H1 (cell line): ENCODE measurements around the gene SEC14L6. TPM values are rescaled to one million over a fixed set of nuclear protein-coding genes. Genes with fewer than 3 reads are reported as not detected.

Experiments
- CTCF ChIA-PET: fragments of 300-600 bp; sonication (Branson Sonifier 250); formaldehyde crosslinking; loops from one replicate; lab custom pipeline; 2021; ENCODE audit not compliant: partially characterized antibody; lab: Charles Lee
- POLR2A ChIA-PET: fragments of 300-600 bp; sonication (Branson Sonifier 250); formaldehyde crosslinking; loops from one replicate; lab custom pipeline; 2021; ENCODE audit warnings: inconsistent platforms; ENCODE audit not compliant: partially characterized antibody; lab: Charles Lee
- DNase-seq, 2 experiments: peaks; one replicate each; pipeline versions ENCODE4 v3.0.0 to v3.0.0-alpha.2; 2010 to 2022; ENCODE audit warnings: low spot score in 2 of 2, low read depth in 1 of 2, mixed read lengths in 1 of 2
- FAIRE-seq: peaks from 2 replicates; lab custom pipeline; 2011; peaks lifted over from hg19 to GRCh38; lab: Jason Lieb, UNC
- H2AFZ ChIP-seq: 2 replicates; pipeline ENCODE4 v1.8.1; 2012; ENCODE audit warnings: low read length, inconsistent platforms
- H2AK5ac ChIP-seq: 2 replicates; pipeline ENCODE4 v1.6.1; 2013; ENCODE audit warnings: low read depth, low read length
- H2BK120ac ChIP-seq: replicated peaks from 2 replicates; pipeline ENCODE3; 2013; ENCODE audit warnings: low read depth, low read length, inconsistent platforms
- H2BK12ac ChIP-seq: 2 replicates; pipeline ENCODE4 v1.6.1; 2013; ENCODE audit warnings: low read depth, low read length
- H2BK15ac ChIP-seq: 2 replicates; pipeline ENCODE4 v1.6.1; 2013; ENCODE audit warnings: low read length
- H2BK20ac ChIP-seq: 2 replicates; pipeline ENCODE4 v1.6.1; 2013; ENCODE audit warnings: low read length
- H2BK5ac ChIP-seq: 2 replicates; pipeline ENCODE4 v1.6.1; 2013; ENCODE audit warnings: low read depth, low read length
- H3K14ac ChIP-seq: 2 replicates; pipeline ENCODE4 v1.6.1; 2013; ENCODE audit warnings: inconsistent platforms; ENCODE audit not compliant: insufficient read length
- H3K18ac ChIP-seq: 2 replicates; pipeline ENCODE4 v1.6.1; 2013; ENCODE audit warnings: low read length; ENCODE audit errors: extremely low read depth
- H3K23ac ChIP-seq: 2 replicates; pipeline ENCODE4 v1.6.1; 2013; ENCODE audit warnings: inconsistent platforms; ENCODE audit not compliant: insufficient read length
- H3K23me2 ChIP-seq: 2 replicates; pipeline ENCODE4 v1.6.1; 2013; ENCODE audit warnings: low read depth, low read length
- H3K27ac ChIP-seq: 2 replicates; pipeline ENCODE4 v1.6.1; 2011; ENCODE audit warnings: low read depth, low read length, inconsistent platforms
- H3K27me3 ChIP-seq, 4 experiments: replicated peaks in 1 of 4; 1 replicate in 1 of 4; 2 replicates in 3 of 4; pipeline versions ENCODE4 v1.6.1 to v1.8.1; 2011 to 2013; ENCODE audit warnings: low read length in 3 of 4, mild to moderate bottlenecking in 3 of 4, inconsistent platforms in 2 of 4, mixed read lengths in 2 of 4, moderate library complexity in 1 of 4; ENCODE audit not compliant: control insufficient read depth in 3 of 4, insufficient read depth in 3 of 4; ENCODE audit errors: extremely low read depth in 1 of 4
- H3K36me3 ChIP-seq, 4 experiments: 2 replicates each; pipeline versions ENCODE4 v1.6.1 to v1.8.1; 2011 to 2013; ENCODE audit warnings: mild to moderate bottlenecking in 4 of 4, low read length in 3 of 4, moderate library complexity in 2 of 4, control low read depth in 1 of 4, inconsistent platforms in 1 of 4; ENCODE audit not compliant: insufficient read depth in 4 of 4, control insufficient read depth in 2 of 4
- H3K4ac ChIP-seq: replicated peaks from 2 replicates; pipeline ENCODE3; 2013; ENCODE audit warnings: low read length, low read depth, mixed read lengths, inconsistent platforms; ENCODE audit not compliant: insufficient read length
- H3K4me1 ChIP-seq, 4 experiments: replicated peaks in 1 of 4; 1 replicate in 1 of 4; 2 replicates in 3 of 4; pipeline versions ENCODE4 v1.6.1 to v1.8.1; 2011 to 2013; ENCODE audit warnings: low read length in 3 of 4, inconsistent platforms in 2 of 4, mixed read lengths in 1 of 4; ENCODE audit not compliant: insufficient read depth in 4 of 4, control insufficient read depth in 3 of 4
- H3K4me2 ChIP-seq, 2 experiments: 2 replicates each; pipeline versions ENCODE4 v1.6.1 to v1.8.1; 2011 to 2013; ENCODE audit warnings: low read depth in 2 of 2, low read length in 2 of 2, control low read depth in 1 of 2, inconsistent platforms in 1 of 2, mild to moderate bottlenecking in 1 of 2; ENCODE audit not compliant: insufficient read depth in 1 of 2
- H3K4me3 ChIP-seq, 4 experiments: fragments of 200-600, 300-600 bp in 1 of 4; sonication (generic), shearing (Covaris generic), sonication (Bioruptor Twin) in 1 of 4; 2 replicates each; pipeline versions ENCODE4 v1.5.1 to v1.8.1; 2011 to 2016; ENCODE audit warnings: low read length in 4 of 4, low read depth in 3 of 4, control low read depth in 2 of 4, inconsistent platforms in 2 of 4, mild to moderate bottlenecking in 2 of 4, mixed read lengths in 1 of 4, moderate library complexity in 1 of 4; ENCODE audit not compliant: insufficient read depth in 2 of 4; ENCODE audit errors: extremely low read depth in 1 of 4
- H3K56ac ChIP-seq: replicated peaks from 2 replicates; pipeline ENCODE3; 2013; ENCODE audit warnings: low read depth, mild to moderate bottlenecking, mixed read lengths, low read length, inconsistent platforms; ENCODE audit not compliant: insufficient read length
- H3K79me1 ChIP-seq: 2 replicates; pipeline ENCODE4 v1.6.1; 2013; ENCODE audit warnings: low read depth, low read length, control low read depth
- H3K79me2 ChIP-seq, 2 experiments: 2 replicates each; pipeline versions ENCODE4 v1.6.1 to v1.8.1; 2012 to 2013; ENCODE audit warnings: low read length in 2 of 2, mild to moderate bottlenecking in 2 of 2, inconsistent platforms in 1 of 2; ENCODE audit not compliant: insufficient read depth in 2 of 2, control insufficient read depth in 1 of 2
- H3K9ac ChIP-seq, 4 experiments: replicated peaks in 1 of 4; 1 replicate in 1 of 4; 2 replicates in 3 of 4; pipeline versions ENCODE4 v1.6.1 to v1.8.1; 2011 to 2013; ENCODE audit warnings: low read depth in 3 of 4, low read length in 3 of 4, control low read depth in 2 of 4, mild to moderate bottlenecking in 2 of 4, moderate library complexity in 2 of 4, inconsistent platforms in 1 of 4; ENCODE audit errors: extremely low read depth in 1 of 4
- H3K9me3 ChIP-seq, 2 experiments: 2 replicates each; pipeline versions ENCODE4 v1.6.1 to v1.8.1; 2012 to 2013; ENCODE audit warnings: mild to moderate bottlenecking in 2 of 2, moderate library complexity in 2 of 2, control low read depth in 1 of 2, inconsistent platforms in 1 of 2, low read depth in 1 of 2, low read length in 1 of 2, mixed read lengths in 1 of 2; ENCODE audit not compliant: insufficient read depth in 2 of 2
- H4K20me1 ChIP-seq, 2 experiments: replicated peaks in 1 of 2; 2 replicates each; pipeline versions ENCODE3 to v1.8.1; 2011 to 2013; ENCODE audit warnings: inconsistent platforms in 2 of 2, low read length in 2 of 2, mild to moderate bottlenecking in 1 of 2; ENCODE audit not compliant: insufficient read depth in 2 of 2, control insufficient read depth in 1 of 2
- H4K5ac ChIP-seq: 2 replicates; pipeline ENCODE4 v1.6.1; 2013; ENCODE audit warnings: low read length, low read depth, mixed read lengths, inconsistent platforms; ENCODE audit not compliant: insufficient read length
- H4K8ac ChIP-seq: 2 replicates; pipeline ENCODE4 v1.8.0; 2013; ENCODE audit warnings: mild to moderate bottlenecking, moderate library complexity, low read length, inconsistent platforms; ENCODE audit not compliant: insufficient read depth; ENCODE audit errors: extremely low read depth
- H4K91ac ChIP-seq: replicated peaks from 2 replicates; pipeline ENCODE3; 2013; ENCODE audit warnings: low read length, mixed read lengths, inconsistent platforms; ENCODE audit not compliant: insufficient read length
- EGR1 ChIP-seq: IDR thresholded peaks from 2 replicates; pipeline ENCODE4 v1.6.1; 2011; ENCODE audit warnings: low read depth, low read length, borderline replicate concordance
- FOSL1 ChIP-seq: IDR thresholded peaks from 2 replicates; pipeline ENCODE4 v1.6.1; 2011; ENCODE audit warnings: mild to moderate bottlenecking, low read depth, low read length, moderate library complexity; ENCODE audit not compliant: insufficient read depth
- MAFK ChIP-seq: IDR thresholded peaks from 2 replicates; pipeline ENCODE4 v1.6.1; 2012; ENCODE audit warnings: low read depth, mild to moderate bottlenecking, improper control_type of control experiment, low read length
- RNF2 ChIP-seq: fragments of 200-900, 300-1000 bp; sonication (generic); IDR thresholded peaks from 2 replicates; pipeline ENCODE4 v1.7.1; 2016; ENCODE audit warnings: borderline replicate concordance, low read depth, mild to moderate bottlenecking, antibody characterized with exemption, low read length; ENCODE audit not compliant: poor library complexity, severe bottlenecking; ENCODE audit errors: missing control alignments
- SRF ChIP-seq: IDR thresholded peaks from 2 replicates; pipeline ENCODE4 v1.6.1; 2011; ENCODE audit warnings: mild to moderate bottlenecking, low read depth, low read length, moderate library complexity
- ZNF274 ChIP-seq: IDR thresholded peaks from 2 replicates; pipeline ENCODE4 v1.7.0; 2012; ENCODE audit warnings: low read length, borderline replicate concordance; ENCODE audit errors: extremely low read depth
- WGBS, 2 experiments: shearing (Covaris generic) in 1 of 2; methylation state at CpG; one replicate each; pipeline versions ENCODE4 v1.1.6 to v1.1.7; 2013 to 2015; ENCODE audit warnings: low lambda C conversion rate in 2 of 2, mixed read lengths in 2 of 2, inconsistent platforms in 1 of 2, low coverage in 1 of 2, missing lambda C conversion rate in 1 of 2; ENCODE audit not compliant: insufficient replicate concordance in 2 of 2, insufficient coverage in 1 of 2, insufficient read length in 1 of 2; ENCODE audit errors: extremely low coverage in 1 of 2, missing lambda C conversion rate in 1 of 2; 5-methylcytosine and 5-hydroxymethylcytosine counted together
- polyA plus RNA-seq, 7 experiments: library from polyadenylated mRNA; depleted of rRNA in 3 of 7; stranded (reverse) in 5 of 7; unstranded in 2 of 7; fragments of >200 nt in 5 of 7; fragments of 200-250 nt in 2 of 7; gene quantifications; 1 replicate in 5 of 7; 2 replicates in 1 of 7; 4 replicates in 1 of 7; pipeline versions ENCODE4 v1.2.1 to v1.2.3, GENCODE V29; 2011 to 2013; ENCODE audit warnings: missing spikeins in 2 of 7, mixed read lengths in 2 of 7
- total RNA-seq: library from RNA; stranded (reverse); fragmentation: NEBNext Ultra II Directional; extraction: Animal tissue kit (Norgen Biotek cat#: 25700); gene quantifications from 2 replicates; pipeline ENCODE4 v1.2.1, GENCODE V29; 2021
- TF ChIP-seq, protein P1 (sequence below): IDR thresholded peaks from 2 replicates; pipeline ENCODE4 v1.6.1; 2011; ENCODE audit warnings: low read length, improper control_type of control experiment

The SEC14L6 gene
- total and polyA plus RNA-seq, 2 of the 8 experiments (the other 6 are each of a cell fraction or from before 2014, with no cell fraction given): 0.63 to 2.1 TPM

DNA sequence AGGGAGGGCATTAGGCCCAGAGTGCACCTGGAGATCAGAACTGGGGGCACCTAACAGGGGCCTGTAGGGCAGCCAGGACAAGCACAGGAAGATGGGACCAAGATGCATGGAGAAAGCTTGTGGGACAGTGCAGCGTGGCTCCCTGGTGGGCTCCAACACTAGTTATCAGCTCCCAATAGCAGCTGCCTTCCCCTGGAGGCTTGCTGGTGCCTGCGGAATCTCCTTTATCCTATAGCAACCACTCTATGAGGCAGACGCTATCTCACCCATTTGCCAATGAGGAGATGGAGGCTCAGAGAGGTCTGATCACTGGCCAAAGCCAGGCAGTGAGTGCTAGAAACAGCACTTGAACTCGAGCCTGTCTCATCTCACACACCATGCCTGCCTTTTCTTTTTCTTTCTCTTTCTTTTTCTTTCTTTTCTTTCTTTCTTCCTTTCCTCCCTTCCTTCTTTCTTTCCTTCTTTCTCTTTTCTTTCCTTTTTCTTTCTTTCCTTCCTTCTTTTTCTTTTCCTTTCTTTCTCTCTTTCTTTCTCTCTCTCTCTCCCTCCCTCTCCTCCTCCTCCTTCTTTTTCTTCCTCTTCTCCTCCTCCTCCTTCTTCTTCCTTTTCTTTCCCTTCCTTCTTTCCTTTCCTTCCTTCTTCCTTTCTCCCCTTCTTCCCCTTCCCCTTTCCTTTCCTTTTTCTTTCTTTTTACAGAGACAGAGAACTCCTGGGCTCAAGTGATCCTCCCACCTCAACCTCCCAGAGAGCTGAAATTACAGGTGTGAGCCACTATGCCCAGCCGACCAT is 25.0 kb downstream of the SEC14L6 start:
- no peak overlapping the region for H3K14ac ChIP-seq
- no peak overlapping the region for H2BK5ac ChIP-seq
- H2BK12ac ChIP-seq: 0 out of 2 replicates have a peak overlapping the region, but pooled peaks have one; percentile 50
- H3K23ac ChIP-seq: no peak overlapping the region
- H4K91ac ChIP-seq: no peak overlapping the region
- H3K27me3 ChIP-seq: no peaks in the 10 kb centered on the region; a peak in 1 of 7 replicates
- ChIA-PET POLR2A (interaction anchor here (1.1 kb wide), 1 partner anchor 18 kb away, joined by 3 read pairs; no protein-coding TSS in a partner anchor), CTCF (interaction anchor here (0.6 to 1.5 kb wide), 3 partner anchors 10 to 37 kb away, joined by 3 to 4 read pairs (median 3); no protein-coding TSS in a partner anchor)
- no peaks in the 10 kb centered on the region for H3K4me1 ChIP-seq
- no peak overlapping the region for H3K9ac ChIP-seq
- TF ChIP-seq SRF (no peak), FOSL1 (no peak), RNF2 (no peak), MAFK (no peak), EGR1 (no peak), ZNF274 (no peak)
- TF ChIP-seq, protein P1, sequence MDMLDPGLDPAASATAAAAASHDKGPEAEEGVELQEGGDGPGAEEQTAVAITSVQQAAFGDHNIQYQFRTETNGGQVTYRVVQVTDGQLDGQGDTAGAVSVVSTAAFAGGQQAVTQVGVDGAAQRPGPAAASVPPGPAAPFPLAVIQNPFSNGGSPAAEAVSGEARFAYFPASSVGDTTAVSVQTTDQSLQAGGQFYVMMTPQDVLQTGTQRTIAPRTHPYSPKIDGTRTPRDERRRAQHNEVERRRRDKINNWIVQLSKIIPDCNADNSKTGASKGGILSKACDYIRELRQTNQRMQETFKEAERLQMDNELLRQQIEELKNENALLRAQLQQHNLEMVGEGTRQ: no peak
- H4K5ac ChIP-seq: no peak overlapping the region
- no peak overlapping the region for H2AFZ ChIP-seq
- no peaks in the 10 kb centered on the region for H4K20me1 ChIP-seq
- no peak for DNase-seq
- 85% methylated on average over 5 of the region's 5 CpGs; no CpG with 5 or more reads in 1 of the 2 experiments for WGBS, 2 experiments
- FAIRE-seq: no peak
- no peaks in the 10 kb centered on the region for H3K36me3 ChIP-seq
- no peaks in the 10 kb centered on the region for H3K79me2 ChIP-seq
- H3K9me3 ChIP-seq: no peaks in the 10 kb centered on the region
- H3K4ac ChIP-seq: no peak overlapping the region
- no peak overlapping the region for H3K27ac ChIP-seq
- no peak overlapping the region for H2BK15ac ChIP-seq
- H4K8ac ChIP-seq: no peak overlapping the region
- no peak overlapping the region for H3K4me3 ChIP-seq
- no peak overlapping the region for H3K18ac ChIP-seq
- no peak overlapping the region for H3K4me2 ChIP-seq
- H2BK120ac ChIP-seq: no peak overlapping the region
- no peak overlapping the region for H2BK20ac ChIP-seq
- no peak overlapping the region for H2AK5ac ChIP-seq
- H3K79me1 ChIP-seq: no peaks in the 10 kb centered on the region
- no peak overlapping the region for H3K56ac ChIP-seq
- no peaks in the 10 kb centered on the region for H3K23me2 ChIP-seq
